Esophagus muscularis mucosa (tissue), 3 donors: ENCODE results near the gene PLCL1.

Experiments used
- POLR2AphosphoS5 ChIP-seq, 2 donors: sonication (generic); formaldehyde crosslinking; IDR thresholded peaks; one replicate each; pipeline ENCODE4 v1.6.1; 2017; ENCODE audit warnings: antibody characterized with exemption in 2 of 2
- TF ChIP-seq, protein P1 (sequence below), 3 experiments: fragments of 200-600 bp in 2 of 3; fragments of 450-650 bp in 1 of 3; sonication (generic) in 2 of 3; IDR thresholded peaks; one replicate each; pipeline ENCODE4 v1.5.1; 2017 to 2019; ENCODE audit warnings: antibody characterized with exemption in 3 of 3, mild to moderate bottlenecking in 2 of 3, moderate library complexity in 1 of 3

DNA sequence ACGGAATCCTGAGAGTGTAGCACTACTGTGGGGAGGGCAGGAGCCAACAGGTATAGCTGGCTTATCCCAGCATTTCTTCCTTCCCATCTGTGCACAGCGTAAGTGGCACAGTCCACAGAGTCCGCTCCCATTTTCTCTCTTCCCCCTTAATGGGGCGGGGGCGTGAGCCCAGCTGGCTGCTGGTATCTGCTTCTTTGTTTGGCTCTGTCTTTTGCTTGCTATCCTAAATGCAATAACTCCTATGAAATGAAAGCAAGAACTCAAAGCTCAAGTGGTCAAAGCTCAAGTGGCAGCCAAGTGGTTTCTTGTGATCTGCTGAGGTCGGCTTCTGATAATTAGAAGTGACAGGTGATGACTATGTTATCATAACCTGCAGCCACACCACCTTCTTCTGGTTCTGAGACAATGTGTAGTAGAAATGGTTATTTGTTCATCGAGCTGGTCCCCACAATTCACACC lies 192.7 kb downstream of the PLCL1 start:
- TF ChIP-seq, protein P1, sequence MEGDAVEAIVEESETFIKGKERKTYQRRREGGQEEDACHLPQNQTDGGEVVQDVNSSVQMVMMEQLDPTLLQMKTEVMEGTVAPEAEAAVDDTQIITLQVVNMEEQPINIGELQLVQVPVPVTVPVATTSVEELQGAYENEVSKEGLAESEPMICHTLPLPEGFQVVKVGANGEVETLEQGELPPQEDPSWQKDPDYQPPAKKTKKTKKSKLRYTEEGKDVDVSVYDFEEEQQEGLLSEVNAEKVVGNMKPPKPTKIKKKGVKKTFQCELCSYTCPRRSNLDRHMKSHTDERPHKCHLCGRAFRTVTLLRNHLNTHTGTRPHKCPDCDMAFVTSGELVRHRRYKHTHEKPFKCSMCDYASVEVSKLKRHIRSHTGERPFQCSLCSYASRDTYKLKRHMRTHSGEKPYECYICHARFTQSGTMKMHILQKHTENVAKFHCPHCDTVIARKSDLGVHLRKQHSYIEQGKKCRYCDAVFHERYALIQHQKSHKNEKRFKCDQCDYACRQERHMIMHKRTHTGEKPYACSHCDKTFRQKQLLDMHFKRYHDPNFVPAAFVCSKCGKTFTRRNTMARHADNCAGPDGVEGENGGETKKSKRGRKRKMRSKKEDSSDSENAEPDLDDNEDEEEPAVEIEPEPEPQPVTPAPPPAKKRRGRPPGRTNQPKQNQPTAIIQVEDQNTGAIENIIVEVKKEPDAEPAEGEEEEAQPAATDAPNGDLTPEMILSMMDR (IDR thresholded peaks at IDR 0.05), result no peak
- TF ChIP-seq POLR2AphosphoS5 (IDR thresholded peaks at IDR 0.05), result no peak
